ENCODE measurements around the gene ENDOV.

Gene ENDOV

DNA sequence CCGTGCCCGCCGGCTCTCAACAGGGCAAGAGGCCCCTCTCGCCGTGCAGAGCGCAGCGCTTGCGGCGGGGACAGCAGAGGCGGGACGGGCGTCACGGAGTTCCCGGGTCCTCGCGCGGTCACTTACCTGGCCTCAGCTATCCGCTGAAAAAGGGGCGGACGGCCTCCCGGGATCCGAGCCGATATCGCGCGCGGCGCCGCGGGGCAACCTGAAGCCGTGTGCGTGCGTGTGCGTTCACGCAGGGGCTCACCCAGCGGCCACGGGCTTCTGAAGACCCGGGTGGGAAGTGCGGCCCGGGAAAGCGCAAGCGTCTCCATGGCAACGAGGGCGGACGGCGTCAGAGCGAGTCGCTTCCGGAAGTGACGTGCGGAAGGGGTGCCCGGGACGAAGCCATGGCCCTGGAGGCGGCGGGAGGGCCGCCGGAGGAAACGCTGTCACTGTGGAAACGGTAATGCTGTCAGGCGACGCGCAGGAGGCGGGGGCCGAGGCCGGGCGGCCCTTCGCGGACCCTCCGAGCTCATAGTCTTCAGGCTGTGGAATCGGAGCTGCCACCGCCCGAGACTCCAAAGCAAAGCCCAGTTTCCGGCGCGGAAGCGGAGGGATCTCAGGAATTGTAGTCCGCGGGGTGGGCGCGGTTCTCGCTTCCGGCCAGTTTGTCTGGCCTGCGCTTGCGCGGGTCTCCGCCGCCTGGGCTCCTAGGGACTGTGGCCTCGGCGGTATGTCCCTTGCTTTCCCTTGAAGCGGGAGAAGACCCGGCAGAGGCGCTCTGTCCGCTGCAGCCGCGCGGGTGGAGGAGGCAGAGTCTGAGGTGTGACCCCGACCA lies at the start of gene ENDOV:
Gene ENDOV (plus strand): TSS at position 365 of the 823 bp plus-strand sequence. CDS start 28 bp downstream, at position 393.
- no peak for TF ChIP-seq EZH2phosphoT487 (IDR thresholded peaks at IDR 0.05; ENCODE audit: low read depth)
- TF ChIP-seq, protein P1, sequence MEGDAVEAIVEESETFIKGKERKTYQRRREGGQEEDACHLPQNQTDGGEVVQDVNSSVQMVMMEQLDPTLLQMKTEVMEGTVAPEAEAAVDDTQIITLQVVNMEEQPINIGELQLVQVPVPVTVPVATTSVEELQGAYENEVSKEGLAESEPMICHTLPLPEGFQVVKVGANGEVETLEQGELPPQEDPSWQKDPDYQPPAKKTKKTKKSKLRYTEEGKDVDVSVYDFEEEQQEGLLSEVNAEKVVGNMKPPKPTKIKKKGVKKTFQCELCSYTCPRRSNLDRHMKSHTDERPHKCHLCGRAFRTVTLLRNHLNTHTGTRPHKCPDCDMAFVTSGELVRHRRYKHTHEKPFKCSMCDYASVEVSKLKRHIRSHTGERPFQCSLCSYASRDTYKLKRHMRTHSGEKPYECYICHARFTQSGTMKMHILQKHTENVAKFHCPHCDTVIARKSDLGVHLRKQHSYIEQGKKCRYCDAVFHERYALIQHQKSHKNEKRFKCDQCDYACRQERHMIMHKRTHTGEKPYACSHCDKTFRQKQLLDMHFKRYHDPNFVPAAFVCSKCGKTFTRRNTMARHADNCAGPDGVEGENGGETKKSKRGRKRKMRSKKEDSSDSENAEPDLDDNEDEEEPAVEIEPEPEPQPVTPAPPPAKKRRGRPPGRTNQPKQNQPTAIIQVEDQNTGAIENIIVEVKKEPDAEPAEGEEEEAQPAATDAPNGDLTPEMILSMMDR (IDR thresholded peaks at IDR 0.05; ENCODE audit: low read depth, low read length), result no peak
- Histone ChIP-seq H4K20me1 (ENCODE audit: insufficient read depth, low read length) (no peaks in the 10 kb centered on the region; the same call in 1 of the 2 replicates), H3K79me2 (ENCODE audit: low read length) (peaks cover 4% of the 10 kb centered on the region), H3K27me3 (ENCODE audit: low read depth, low read length) (peaks cover 12% of the 10 kb centered on the region; the same call in 1 of the 2 replicates), H3K4me2 (ENCODE audit: low read length) (peak within 1 kb of the TSS; percentile 77), H3K9me3 (ENCODE audit: insufficient read depth, low read length) (no peaks in the 10 kb centered on the region), H3K4me1 (ENCODE audit: low read length) (peaks cover 33% of the 10 kb centered on the region), H3K4me3 (ENCODE audit: low read length) (peak within 1 kb of the TSS; percentile 85), H3K9ac (ENCODE audit: low read length) (peak within 1 kb of the TSS; percentile 64), H3K36me3 (replicated peaks; ENCODE audit: low read depth, low read length) (no peaks in the 10 kb centered on the region), H3K27ac (ENCODE audit: low read length) (peak within 1 kb of the TSS; percentile 69), H2AFZ (ENCODE audit: low read depth, low read length) (peak within 1 kb of the TSS; percentile 60)

- H3K9ac ChIP-seq (ENCODE audit: low read length), result no peak overlapping the region
- no peaks in the 10 kb centered on the region for H3K79me2 ChIP-seq (ENCODE audit: low read length)
- H3K4me3 ChIP-seq (ENCODE audit: low read length), result no peak overlapping the region
- no peak overlapping the region for H3K27ac ChIP-seq (ENCODE audit: low read length)
- H3K9me3 ChIP-seq (ENCODE audit: insufficient read depth, low read length), result no peaks in the 10 kb centered on the region
- H3K4me2 ChIP-seq (ENCODE audit: low read length), result no peak overlapping the region
- H2AFZ ChIP-seq (ENCODE audit: low read depth, low read length), result no peak overlapping the region
- H3K4me1 ChIP-seq (ENCODE audit: low read length), result no peaks in the 10 kb centered on the region
- TF ChIP-seq, protein P1 (IDR thresholded peaks at IDR 0.05; ENCODE audit: low read depth, low read length), result no peak
- no peak for TF ChIP-seq EZH2phosphoT487 (IDR thresholded peaks at IDR 0.05; ENCODE audit: low read depth)
- H3K27me3 ChIP-seq (ENCODE audit: low read depth, low read length), result no peaks in the 10 kb centered on the region
- peaks cover 92% of the 10 kb centered on the region for H3K36me3 ChIP-seq (replicated peaks; ENCODE audit: low read depth, low read length)
- H4K20me1 ChIP-seq (ENCODE audit: insufficient read depth, low read length), result peaks cover 8% of the 10 kb centered on the region
Measured at GRCh38 chr17:80365983-80366382, 49.0 kb upstream of the ENDOV start.

DNA sequence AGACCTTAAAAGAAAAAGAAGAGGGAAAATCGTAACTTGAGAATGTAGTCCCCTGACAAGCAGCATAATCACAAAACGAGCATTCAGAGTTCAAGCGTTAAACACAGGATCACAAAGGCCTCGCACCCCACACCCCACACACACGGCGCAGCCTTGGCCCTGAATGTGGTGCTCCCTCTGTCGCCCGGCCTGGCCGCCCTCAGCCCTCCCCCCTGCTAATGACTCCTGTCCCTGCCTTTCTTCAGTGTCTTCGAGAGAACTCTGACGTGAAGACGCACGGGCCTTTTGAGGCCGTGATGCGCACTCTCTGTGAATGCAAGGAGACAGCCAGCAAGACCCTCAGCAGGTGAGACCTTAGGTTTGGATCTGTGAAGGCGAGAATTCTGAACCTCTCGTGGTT lies 47.5 kb upstream of the ENDOV start:
- Histone ChIP-seq H3K4me1 (ENCODE audit: low read length) (no peaks in the 10 kb centered on the region), H3K79me2 (ENCODE audit: low read length) (no peaks in the 10 kb centered on the region), H3K9me3 (ENCODE audit: insufficient read depth, low read length) (no peaks in the 10 kb centered on the region), H3K4me2 (ENCODE audit: low read length) (no peak overlapping the region), H3K4me3 (ENCODE audit: low read length) (no peak overlapping the region), H3K27ac (ENCODE audit: low read length) (no peak overlapping the region), H4K20me1 (ENCODE audit: insufficient read depth, low read length) (peaks cover 4% of the 10 kb centered on the region; the same call in 1 of the 2 replicates), H3K27me3 (ENCODE audit: low read depth, low read length) (no peaks in the 10 kb centered on the region), H3K9ac (ENCODE audit: low read length) (no peak overlapping the region), H2AFZ (ENCODE audit: low read depth, low read length) (no peak overlapping the region), H3K36me3 (replicated peaks; ENCODE audit: low read depth, low read length) (peaks cover 90% of the 10 kb centered on the region)
- TF ChIP-seq EZH2phosphoT487 (IDR thresholded peaks at IDR 0.05; ENCODE audit: low read depth), result no peak
- TF ChIP-seq, protein P1 (IDR thresholded peaks at IDR 0.05; ENCODE audit: low read depth, low read length), result no peak

DNA sequence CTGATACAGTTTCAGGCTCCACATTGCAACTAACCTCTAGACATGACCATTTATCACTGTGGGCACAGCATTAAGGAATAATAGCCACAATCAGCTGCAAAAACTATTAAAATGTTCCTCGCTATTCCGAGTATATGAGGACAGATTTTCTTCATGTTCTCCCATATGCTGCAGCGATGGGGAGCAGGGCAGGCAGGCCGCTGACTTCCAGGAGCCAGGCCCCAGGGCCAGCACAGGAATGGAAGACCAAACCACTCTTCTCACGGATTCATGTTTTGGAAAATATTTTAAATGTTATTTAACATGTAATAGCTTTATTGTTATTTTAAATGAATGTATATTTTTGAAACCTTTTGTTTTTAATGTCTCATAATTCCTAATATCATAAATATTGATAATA lies 43.8 kb upstream of the ENDOV start:
- no peak overlapping the region for H3K4me2 ChIP-seq (ENCODE audit: low read length)
- no peak for TF ChIP-seq EZH2phosphoT487 (IDR thresholded peaks at IDR 0.05; ENCODE audit: low read depth)
- TF ChIP-seq, protein P1 (IDR thresholded peaks at IDR 0.05; ENCODE audit: low read depth, low read length), result no peak
- H3K4me3 ChIP-seq (ENCODE audit: low read length), result no peak overlapping the region
- peaks cover 4% of the 10 kb centered on the region; the same call in 1 of the 2 replicates for H4K20me1 ChIP-seq (ENCODE audit: insufficient read depth, low read length)
- H3K9me3 ChIP-seq (ENCODE audit: insufficient read depth, low read length), result no peaks in the 10 kb centered on the region
- H3K79me2 ChIP-seq (ENCODE audit: low read length), result no peaks in the 10 kb centered on the region
- peaks cover 82% of the 10 kb centered on the region for H3K36me3 ChIP-seq (replicated peaks; ENCODE audit: low read depth, low read length)
- H3K4me1 ChIP-seq (ENCODE audit: low read length), result no peaks in the 10 kb centered on the region
- no peaks in the 10 kb centered on the region for H3K27me3 ChIP-seq (ENCODE audit: low read depth, low read length)
- H2AFZ ChIP-seq (ENCODE audit: low read depth, low read length), result no peak overlapping the region
- H3K9ac ChIP-seq (ENCODE audit: low read length), result no peak overlapping the region
- no peak overlapping the region for H3K27ac ChIP-seq (ENCODE audit: low read length)

Data from OCI-LY3 (cell line).